Glomerular endothelial cell (primary cell): ENCODE measurements around the gene HSPB8. TPM values are rescaled to one million over a fixed set of nuclear protein-coding genes. Genes with fewer than 3 reads are reported as not detected.

ENCODE experiments used
- DNase-seq: peaks from one replicate; pipeline ENCODE4 v3.0.0-alpha.2; 2011; ENCODE audit warnings: low read depth, low spot score; ENCODE audit errors: extremely low read depth
- total RNA-seq: library from RNA; depleted of rRNA; stranded (reverse); fragments of >200 nt; gene quantifications from 2 replicates; pipeline ENCODE4 v1.2.3, GENCODE V29; 2015

HSPB8 gene, protein sequence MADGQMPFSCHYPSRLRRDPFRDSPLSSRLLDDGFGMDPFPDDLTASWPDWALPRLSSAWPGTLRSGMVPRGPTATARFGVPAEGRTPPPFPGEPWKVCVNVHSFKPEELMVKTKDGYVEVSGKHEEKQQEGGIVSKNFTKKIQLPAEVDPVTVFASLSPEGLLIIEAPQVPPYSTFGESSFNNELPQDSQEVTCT
- total RNA-seq = 31.5 and 43.8 TPM in 2 replicates

DNA sequence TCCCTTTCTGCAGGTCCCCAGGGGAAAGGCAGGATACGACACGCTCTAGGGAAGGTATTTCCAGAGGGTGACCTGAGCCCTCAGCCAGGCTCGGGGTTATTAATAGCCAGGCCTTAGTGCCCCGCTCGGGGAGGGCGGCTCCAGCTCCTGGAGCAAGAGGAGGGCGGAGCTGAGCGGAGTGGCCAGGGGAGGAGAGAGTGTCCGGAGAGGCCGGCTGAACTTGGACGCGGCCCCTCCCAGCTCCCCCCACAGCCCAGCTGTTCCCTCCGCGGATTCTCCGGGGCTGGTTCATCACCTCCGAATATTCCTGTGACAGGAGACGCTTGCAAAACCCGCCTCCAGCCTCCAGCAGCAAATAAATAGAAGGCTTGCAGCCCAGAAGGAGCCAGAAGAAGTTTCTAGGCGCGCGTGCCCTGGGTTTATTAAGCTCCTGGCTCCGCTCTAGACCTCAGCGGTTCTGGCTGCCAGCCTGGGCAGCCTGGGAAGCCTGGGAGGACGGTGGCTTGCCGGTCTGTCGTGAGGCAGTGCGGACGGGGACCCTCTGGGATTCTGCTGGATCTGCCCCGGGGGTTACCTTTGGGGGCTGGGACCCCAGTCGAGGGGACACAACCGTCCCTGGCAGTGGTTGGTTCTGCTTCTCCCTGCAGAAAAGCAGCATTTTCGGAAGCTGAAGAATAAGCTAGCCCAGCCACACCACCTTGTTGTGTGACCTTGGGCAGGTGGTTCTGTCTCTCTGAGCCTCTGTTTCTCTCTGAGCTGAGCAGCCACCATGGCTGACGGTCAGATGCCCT is at the start of gene HSPB8:
Gene HSPB8 (plus strand): TSS at position 388 of the 791 bp plus-strand sequence. CDS start 382 bp downstream, at position 770.
- DNase-seq = no peak

DNA sequence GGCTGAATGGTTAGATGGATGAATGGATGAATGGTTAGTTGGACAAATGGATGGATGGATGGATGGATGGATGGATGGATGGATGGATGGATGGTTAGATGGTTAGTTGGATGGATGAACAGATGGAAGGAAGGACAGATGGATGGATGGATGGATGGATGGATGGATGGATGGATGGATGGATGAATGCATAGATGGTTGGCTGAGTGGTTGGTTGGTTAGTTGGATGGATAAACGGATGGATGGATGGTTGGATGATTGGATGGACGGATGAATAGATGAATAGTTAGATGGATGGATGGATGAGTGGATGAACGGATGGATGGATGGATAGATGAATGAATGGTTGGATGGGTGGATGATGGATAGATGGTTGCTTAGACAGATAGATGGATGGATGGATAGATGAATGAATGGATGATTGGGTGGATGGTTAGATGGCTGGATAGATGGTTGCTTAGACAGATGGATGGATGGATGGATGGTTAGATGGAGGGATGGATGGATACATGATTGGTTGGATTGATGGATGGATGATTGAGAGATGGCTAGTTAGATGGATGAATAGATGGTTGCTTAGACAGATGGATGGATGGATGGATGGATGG is 48.8 kb upstream of the HSPB8 start:
- no peak for DNase-seq

DNA sequence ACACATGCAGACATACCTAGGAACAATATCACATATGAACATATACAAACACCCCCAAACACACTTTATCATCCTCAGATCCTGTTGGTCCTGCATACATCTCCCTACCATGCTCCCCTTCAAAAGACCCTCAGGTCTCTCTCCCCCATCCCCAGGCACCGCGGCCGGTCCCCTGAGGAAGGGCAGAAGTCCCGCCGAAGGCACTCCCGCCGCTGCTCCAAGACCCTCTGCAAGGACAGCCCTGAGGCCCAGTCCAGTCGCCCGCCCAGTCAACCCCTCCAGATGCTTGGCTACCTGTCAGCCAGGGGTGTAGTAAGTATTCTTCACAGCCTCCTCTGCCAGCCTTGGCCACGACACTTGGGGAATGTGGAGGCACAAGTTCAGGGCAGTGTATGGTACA is 48.2 kb upstream of the HSPB8 start:
- no peak for DNase-seq

DNA sequence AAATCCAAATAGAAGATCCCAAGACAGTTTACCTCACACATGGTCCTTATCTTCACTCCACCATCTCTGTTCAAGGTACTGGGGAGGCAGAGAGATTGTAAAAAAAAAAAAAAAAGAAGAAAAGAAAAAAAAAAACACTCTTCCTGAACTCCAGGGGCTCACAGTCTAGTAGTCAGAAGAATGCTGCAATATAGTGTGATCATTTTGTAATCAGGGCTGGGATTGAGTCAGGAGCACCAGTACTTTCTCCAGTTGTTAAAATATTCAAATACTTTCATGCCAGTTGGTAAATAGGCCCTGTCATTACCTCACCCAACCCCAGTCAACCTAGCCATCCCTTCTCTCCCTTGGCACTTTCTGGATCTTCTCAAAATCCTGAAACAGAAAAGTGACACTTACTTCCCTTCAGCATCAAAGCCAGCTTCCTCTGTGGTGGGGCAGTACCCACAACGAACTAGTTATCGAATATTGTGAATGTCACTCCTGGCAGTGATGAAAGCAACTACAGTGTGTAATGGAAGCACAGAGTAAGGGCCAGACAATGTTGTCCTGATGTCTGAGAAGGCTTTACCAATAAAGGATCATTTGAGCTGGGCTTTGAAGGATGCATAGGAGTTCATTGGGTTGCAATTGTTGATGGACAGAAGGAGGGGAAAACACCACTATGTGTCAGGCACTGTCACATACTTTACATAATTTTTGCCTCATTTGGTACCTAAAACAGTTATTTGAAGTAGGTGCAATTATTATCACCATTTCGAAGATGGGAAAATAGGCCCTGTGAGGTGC is 44.3 kb upstream of the HSPB8 start:
- no peak for DNase-seq

DNA sequence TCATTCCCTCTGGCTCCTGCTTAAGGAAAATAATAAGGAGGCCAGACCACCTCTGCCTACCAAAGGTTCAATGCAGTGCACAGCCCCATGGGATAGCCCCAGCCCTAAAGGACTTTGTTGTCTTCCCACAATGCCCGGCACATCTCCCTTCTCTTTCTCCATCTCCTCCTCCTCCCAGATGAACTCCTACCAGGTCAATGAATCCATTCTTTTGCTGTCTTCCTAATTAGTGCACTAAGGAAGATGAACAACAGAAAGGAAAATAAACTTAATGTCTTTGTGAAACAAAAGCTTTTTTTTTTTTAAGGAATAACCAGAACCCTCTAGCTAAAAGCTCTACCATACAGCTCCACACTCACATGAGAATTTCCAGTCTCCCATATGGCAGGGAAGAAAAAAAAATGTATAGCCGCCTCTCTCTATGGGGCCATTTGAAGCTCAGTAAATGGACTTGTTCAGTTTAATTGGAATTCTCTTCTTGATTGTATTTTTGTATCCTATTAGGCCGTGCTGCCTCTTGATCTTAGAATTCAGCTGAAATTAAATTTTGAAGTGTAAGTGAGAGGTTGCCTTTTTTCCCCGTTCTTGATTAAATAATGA is 41.8 kb upstream of the HSPB8 start:
- no peak for DNase-seq

DNA sequence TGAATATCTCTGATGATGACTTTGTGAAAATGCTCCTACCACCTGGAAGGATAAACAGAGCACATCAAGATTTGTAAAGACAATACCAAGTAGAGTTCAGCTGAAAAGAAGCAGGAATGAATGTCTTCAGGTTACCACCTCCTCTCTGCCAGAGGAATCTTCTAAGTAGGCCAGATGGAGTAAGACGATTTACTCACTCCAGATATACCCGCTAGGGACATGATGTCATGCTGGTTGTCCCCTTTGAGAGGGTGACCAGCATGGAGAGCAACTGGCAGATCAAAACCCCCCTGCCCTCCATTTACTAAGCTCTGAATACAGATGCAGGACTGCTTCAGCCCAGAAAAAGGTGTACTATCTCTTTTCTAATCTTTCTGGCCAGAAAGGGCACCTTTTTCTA is 39.3 kb upstream of the HSPB8 start:
- no peak for DNase-seq

DNA sequence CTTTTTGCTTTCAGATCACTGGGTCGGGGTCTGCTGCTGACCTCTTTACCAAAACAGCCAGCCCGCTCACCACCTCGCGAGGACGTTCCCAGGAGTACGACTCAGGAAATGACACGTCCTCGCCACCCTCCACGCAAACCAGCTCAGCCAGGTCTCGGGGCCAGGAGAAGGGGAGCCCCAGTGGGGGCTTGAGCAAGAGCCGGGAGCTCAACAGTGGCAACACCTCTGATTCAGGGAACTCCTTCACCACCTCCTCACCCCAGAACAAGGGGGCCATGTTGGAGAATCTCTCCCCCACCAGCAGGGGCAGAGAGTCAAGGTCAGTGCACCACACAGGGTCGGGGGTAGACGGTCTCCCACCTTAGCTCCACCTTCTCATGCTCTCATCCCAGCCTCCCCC is 33.4 kb upstream of the HSPB8 start:
- DNase-seq = no peak

DNA sequence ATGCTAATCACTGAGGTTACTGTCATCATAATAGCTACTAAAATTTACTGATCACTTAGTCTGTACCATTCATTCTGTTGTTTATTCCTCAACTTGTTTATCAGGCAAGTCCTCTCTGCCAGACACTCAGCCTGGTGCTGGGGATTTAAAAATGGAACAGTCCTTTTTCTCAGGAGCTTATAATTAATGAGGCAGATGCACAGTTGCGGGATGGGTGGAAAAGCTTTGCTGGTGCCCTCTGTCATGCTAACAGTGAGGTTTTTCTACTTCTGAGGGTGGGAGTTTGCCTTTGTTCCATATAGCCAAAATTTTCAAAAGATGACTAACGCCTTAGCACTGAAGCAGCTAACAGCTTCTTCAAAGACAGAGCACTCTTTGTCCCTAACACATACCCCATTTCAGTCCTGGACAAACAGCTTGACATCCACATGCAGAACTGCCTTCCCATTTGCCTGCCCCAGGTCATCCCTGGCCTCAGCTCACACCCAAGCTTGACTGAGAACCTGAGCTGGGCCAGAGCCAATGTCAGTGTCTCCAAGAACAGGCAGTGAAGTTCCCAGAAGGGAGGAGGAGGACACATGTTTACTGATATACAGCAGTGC is 30.8 kb upstream of the HSPB8 start:
- no peak for DNase-seq

DNA sequence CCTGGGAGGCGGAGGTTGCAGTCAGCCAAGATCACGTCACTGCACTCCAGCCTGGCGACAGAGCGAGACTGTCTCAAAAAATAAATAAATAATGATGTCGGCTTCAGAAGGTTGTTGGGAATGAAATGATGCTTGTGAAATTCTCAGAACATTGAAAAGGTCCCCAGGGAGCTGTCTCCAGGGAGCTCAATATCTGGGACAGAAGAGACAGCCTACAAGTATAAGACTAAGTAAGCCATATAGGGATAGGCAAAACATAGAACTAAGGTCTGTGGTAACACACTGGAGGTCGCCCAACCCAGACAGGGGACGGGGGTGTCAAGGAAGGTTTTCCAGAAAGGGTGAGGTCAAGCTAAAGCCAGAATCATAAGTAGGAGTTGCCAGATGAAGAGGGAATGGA is 29.5 kb upstream of the HSPB8 start:
- DNase-seq = no peak

DNA sequence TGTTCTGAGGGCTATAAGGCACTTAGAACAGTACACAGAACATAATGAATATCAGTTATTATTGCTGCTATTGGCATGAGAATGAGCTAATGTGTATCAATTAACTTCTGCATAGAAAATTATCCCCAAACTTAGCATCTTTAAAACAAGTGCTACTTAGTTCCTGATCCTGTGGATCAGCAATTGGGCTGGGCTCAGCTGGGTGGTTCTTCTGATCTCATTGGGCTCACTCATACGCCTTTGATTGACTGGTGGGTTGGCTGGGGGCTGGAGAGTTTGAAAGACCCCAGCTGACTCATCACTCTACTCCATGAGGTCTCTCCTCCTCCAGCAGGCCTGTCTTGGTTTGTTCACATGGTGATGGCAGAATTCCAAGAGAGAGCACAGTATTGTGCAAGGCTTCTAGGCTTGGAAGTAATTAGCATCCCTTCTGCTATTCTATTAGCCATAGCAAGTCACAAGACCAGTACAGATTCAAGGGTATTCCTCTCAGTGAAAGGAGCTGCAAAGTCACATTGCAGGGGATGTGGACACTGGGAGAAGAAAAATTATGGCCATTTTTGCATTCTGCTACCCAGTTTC is 27.2 kb upstream of the HSPB8 start:
- DNase-seq = no peak

DNA sequence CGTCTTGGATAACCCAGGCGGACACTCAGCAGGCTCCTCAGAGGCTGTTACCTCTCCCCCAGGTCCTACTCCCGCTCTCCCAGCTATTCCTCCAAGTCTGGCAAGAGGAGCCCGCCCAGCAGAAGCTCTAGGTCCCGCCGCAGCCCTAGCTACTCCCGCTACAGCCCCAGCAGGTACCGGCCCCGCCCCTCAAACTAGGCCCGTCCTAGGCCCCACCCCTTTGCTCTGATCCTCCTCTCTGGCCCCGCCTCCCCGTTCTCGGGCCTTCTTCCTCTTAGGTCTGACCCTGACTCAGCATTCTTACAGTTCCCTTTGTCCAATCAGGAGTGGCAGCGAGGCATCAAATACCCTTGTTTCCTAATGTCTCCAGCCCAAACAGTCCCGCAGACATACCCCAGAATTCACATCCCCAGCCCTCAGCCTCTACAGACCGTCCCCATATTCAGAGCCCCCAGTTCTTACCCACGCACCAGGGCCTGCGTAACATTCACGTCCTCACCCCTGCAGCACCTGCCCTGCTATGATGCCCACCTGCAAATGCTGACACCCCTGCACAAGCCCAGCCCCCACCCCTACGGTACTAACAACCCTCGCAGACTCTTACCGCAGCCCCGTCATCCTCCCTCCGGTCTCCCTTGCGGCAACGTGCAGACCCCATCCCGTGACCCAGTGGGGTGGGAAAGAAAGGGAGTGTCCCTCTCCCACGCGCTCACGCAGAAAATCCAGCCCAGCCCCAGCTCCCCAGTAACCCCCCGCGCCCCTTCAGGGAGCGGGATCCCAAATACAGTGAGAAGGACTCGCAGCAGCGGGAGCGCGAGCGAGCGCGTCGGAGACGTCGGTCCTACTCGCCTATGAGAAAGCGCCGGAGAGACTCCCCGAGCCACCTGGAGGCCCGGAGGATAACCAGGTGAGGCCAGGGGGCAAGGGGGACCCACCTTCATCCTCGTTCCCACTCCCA is 25.0 kb upstream of the HSPB8 start:
- DNase-seq = no peak

DNA sequence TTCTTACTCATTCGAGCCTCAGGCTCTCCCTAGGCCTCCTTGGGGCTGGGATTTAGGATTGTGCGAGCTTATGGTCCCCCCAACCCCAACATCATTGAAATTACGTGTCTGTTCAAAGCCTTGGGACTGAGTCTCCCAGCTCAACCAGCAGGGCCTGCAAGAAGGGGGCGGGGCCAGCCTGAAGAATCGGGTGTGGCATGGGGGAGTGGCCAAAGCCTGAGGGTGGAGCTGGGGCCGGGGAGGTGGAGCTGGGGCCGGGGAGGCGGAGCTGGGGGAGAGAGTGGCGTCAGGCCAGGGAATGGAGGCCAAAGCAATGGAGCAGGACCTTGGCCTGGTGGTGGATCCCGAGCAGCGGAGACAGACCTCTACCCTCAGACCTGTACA is 24.3 kb upstream of the HSPB8 start:
- DNase-seq = no peak

DNA sequence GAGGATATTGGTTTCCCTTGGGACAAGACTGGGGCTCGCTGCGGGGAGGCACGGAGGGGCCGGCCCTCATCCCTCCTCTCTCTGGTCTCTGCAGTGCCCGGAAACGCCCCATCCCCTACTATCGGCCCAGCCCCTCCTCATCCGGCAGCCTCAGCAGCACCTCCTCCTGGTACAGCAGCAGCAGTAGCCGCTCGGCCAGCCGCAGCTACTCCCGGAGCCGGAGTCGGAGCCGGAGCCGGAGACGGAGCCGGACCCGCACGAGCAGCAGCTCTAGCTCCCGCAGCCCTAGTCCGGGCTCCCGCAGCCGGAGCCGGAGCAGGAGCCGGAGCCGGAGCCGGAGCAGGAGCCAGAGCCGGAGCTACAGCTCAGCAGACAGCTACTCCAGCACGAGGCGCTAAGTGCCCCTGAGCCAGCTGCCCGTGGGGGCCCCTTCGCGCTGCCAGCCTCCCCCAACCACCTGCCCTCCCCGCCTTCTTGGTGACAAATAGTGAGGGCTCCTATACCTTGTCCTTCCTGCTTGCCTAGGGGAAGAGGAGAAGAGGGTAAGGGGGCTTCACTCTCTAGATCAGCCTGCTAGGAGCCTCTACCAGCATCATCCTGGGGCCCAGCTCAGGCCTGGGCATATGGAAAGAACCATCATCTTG is 22.2 kb upstream of the HSPB8 start:
- DNase-seq = no peak

DNA sequence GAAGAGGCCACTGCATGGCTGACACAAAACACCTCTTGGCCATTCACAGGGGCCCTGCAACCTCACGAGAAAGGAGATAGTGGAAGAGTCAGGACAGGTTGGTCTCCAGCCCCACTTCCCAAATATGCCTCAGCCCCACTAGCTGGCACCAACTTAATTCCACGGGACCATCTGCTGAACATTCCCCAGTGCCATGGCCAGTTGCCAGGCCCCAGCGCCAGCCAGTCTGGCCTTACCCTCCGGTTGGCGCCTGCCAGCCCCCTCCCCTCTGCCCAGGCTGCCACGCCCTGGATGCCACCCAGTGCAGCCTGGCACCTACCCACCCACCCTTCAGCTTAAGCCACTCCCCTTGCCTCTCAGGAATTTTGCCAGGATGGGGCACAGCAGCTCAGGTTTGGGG is 21.2 kb upstream of the HSPB8 start:
- DNase-seq = no peak

DNA sequence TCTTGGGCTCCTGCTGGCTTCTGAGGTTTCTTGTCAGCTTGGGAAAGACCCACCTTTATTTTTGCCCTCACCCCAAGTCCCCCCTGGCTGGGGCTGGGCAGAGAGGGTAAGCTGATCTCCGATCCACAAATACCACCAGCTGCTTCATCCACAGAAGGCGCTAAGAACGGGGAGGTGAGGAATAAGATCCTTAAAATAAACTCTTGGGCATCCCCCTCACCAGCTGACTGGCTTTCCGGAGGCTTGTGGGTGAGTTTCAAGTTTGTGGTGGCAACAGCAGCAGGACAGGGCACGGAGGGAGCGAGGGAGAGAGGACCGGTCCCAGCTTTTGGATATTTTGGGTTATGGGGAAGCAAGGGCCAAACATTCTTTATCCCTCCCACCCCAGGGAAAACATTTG is 20.8 kb upstream of the HSPB8 start:
- DNase-seq = no peak

DNA sequence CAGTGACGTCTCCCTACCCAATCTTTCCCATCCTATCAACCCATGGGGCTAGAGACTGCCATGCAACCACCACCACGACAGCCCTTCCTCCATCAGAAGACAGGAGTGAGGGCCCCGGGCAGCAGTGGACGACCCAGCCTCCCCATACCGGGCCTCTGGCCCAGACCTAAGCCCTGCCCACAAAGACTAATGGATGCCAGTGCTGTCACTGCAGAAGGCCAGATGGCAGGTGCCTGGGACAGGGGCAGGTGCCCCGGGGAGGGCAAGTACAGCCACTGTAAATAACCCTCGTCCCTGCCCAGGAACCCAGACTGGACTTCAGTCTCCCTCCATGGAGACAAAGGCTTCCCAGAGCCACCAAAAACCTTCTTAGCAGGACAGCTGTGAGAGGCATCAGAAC is 20.3 kb upstream of the HSPB8 start:
- no peak for DNase-seq

DNA sequence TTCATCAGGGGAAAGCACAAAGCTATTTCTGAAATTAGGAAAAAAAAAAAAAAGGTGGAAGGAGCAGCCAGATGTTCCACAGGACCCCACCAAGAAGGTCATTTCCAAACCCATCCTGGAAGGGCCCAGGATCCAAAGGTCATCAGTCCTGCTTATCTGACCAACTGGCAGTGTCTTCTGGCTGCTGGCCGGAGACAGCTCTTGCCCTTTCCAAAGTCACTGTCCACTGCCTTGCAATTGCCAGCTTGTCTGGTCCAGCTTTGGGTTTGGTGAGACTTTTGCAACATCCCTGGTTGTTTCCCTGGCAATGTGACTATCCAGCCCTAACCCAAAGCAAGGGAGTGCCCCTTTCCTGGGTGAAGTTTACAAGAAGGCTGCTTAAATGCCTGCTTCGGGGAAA is 18.9 kb upstream of the HSPB8 start:
- no peak for DNase-seq

DNA sequence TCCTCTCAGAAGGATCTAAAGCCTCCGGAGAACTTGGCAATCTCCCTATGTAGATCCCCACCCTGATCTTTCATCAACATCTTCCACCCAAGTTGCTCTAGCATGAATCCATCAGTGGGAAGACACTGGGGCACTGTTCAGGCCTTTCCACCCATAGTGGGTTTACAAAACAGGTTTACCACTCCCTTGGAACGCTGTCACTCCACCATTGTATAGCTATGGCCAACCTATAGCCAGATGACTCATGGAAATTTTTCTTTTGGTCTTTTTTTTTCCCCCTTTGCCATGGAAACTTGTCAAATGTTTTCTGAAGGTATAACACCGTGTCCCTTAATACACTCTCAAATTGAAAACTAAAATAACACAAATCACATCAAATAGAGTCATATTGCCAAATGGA is 10.8 kb upstream of the HSPB8 start:
- no peak for DNase-seq

DNA sequence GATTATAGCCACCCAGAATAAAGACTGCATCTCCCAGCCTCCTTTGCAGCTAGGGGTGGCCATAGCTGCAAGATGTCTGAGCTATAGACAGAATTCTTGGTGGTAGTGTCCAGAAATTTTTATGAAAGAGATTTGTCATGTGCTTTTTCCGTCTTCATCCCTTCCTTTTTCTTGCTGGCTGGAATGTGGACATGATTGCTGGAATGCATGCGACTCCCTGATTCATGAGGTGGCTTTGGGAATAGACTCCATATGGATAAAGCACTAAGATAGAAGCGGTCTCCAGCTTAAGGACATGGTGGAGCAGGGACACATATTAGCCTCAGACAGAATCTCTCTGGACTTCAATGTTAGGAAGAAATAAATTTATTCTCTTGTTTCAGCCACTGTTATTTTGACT is 10.0 kb upstream of the HSPB8 start:
- no peak for DNase-seq
